ENCODE data around the gene TMEM208. TPM values are rescaled to one million over a fixed set of nuclear protein-coding genes. Genes with fewer than 3 reads are reported as not detected.

The TMEM208 gene
- polyA plus RNA-seq, 1 experiment = 79.7 TPM

GRCh38 chr16:67181346-67181745, 45.6 kb upstream of the TMEM208 start:
- DNase-seq (ENCODE audit: low read depth) = no peak
- no peak overlapping the region for H3K4me3 ChIP-seq (ENCODE audit: low read depth, low read length)
- TF ChIP-seq, protein P1, sequence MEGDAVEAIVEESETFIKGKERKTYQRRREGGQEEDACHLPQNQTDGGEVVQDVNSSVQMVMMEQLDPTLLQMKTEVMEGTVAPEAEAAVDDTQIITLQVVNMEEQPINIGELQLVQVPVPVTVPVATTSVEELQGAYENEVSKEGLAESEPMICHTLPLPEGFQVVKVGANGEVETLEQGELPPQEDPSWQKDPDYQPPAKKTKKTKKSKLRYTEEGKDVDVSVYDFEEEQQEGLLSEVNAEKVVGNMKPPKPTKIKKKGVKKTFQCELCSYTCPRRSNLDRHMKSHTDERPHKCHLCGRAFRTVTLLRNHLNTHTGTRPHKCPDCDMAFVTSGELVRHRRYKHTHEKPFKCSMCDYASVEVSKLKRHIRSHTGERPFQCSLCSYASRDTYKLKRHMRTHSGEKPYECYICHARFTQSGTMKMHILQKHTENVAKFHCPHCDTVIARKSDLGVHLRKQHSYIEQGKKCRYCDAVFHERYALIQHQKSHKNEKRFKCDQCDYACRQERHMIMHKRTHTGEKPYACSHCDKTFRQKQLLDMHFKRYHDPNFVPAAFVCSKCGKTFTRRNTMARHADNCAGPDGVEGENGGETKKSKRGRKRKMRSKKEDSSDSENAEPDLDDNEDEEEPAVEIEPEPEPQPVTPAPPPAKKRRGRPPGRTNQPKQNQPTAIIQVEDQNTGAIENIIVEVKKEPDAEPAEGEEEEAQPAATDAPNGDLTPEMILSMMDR (IDR thresholded peaks at IDR 0.05; ENCODE audit: insufficient read depth, low read depth, low read length) = no peak
- H3K27me3 ChIP-seq (ENCODE audit: control insufficient read depth, insufficient read depth, low read length) = no peaks in the 10 kb centered on the region
- H3K36me3 ChIP-seq (ENCODE audit: control insufficient read depth, insufficient read depth, low read length) = no peaks in the 10 kb centered on the region
- POLR2A ChIA-PET = no interaction called here
- CTCF ChIA-PET = interaction anchor here (0.7 to 2.3 kb wide), 7 partner anchors 11 to 227 kb away, joined by 3 to 10 read pairs (median 4); partner anchors contain the start of gene NOL3

GRCh38 chr16:67182288-67182687, 44.6 kb upstream of the TMEM208 start:
- DNase-seq (ENCODE audit: low read depth) = no peak
- ChIA-PET POLR2A (no interaction called here), CTCF (interaction anchor here (0.9 to 2.3 kb wide), 7 partner anchors 8 to 283 kb away, joined by 3 to 10 read pairs (median 4); partner anchors contain the start of gene NOL3)
- H3K4me3 ChIP-seq (ENCODE audit: low read depth, low read length) = no peak overlapping the region
- no peaks in the 10 kb centered on the region for H3K27me3 ChIP-seq (ENCODE audit: control insufficient read depth, insufficient read depth, low read length)
- H3K36me3 ChIP-seq (ENCODE audit: control insufficient read depth, insufficient read depth, low read length) = no peaks in the 10 kb centered on the region
- TF ChIP-seq, protein P1 (IDR thresholded peaks at IDR 0.05; ENCODE audit: insufficient read depth, low read depth, low read length) = no peak

- Histone ChIP-seq H3K27me3 (ENCODE audit: control insufficient read depth, insufficient read depth, low read length) (no peaks in the 10 kb centered on the region), H3K4me3 (ENCODE audit: low read depth, low read length) (peak overlapping the region; percentile 60), H3K36me3 (ENCODE audit: control insufficient read depth, insufficient read depth, low read length) (no peaks in the 10 kb centered on the region)
- TF ChIP-seq, protein P1 (IDR thresholded peaks at IDR 0.05; ENCODE audit: insufficient read depth, low read depth, low read length) = no peak
- CTCF ChIA-PET = interaction anchor here (0.9 to 2.3 kb wide), 7 partner anchors 9 to 282 kb away, joined by 3 to 10 read pairs (median 3); partner anchors contain the start of genes NOL3 and TMEM208
- POLR2A ChIA-PET = no interaction called here
- DNase-seq (ENCODE audit: low read depth) = no peak
These were observed 43.7 kb upstream of the TMEM208 start for GRCh38 chr16:67183284-67183626.

- peak within 1 kb of the TSS; percentile 60 for H3K4me3 ChIP-seq (ENCODE audit: low read depth, low read length)
- no peaks in the 10 kb centered on the region for H3K27me3 ChIP-seq (ENCODE audit: control insufficient read depth, insufficient read depth, low read length)
- ChIA-PET CTCF (interaction anchor here (0.8 to 3.1 kb wide), 12 partner anchors 9 to 282 kb away, joined by 3 to 26 read pairs (median 10); partner anchors contain the start of genes CES4A, NOL3 and TMEM208), POLR2A (no interaction called here)
- H3K36me3 ChIP-seq (ENCODE audit: control insufficient read depth, insufficient read depth, low read length) = no peaks in the 10 kb centered on the region
- TF ChIP-seq, protein P1 (IDR thresholded peaks at IDR 0.05; ENCODE audit: insufficient read depth, low read depth, low read length) = no peak
- peak; percentile 83 for DNase-seq (ENCODE audit: low read depth)
These were observed 43.1 kb upstream of the TMEM208 start, which contains the start of gene MATCAP1 for GRCh38 chr16:67183627-67184452. Gene MATCAP1, minus strand, starts transcription at chr16:67183963. Its CDS starts 3,353 bp downstream, at chr16:67180610.

DNA sequence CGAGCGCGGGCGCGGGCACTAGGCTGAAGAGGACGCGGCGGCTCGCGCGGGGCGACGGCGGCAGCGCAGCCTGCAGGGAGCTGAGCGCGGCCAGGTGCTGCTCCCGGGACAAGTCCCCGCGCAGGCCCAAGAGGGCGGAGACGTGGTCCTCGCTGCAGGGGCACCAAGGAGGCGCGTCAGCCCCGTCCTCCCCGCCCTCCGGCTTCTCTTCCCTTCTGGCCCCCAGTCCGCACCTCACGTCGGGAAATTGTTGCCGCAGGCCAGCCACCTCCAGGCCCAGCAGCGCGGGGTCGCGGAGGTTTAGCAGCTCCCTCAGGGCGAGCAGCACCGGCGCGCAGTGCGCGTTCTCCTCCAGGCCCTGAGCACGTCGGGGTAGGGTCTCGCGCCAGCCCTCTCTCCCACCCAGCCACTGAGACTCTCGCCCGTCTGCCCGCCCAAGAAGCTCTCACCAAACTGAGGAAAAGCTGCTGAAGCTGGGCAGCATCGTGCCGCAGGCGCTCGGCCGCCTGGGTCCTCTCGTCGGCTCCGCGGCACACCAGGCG, 42.4 kb upstream of the TMEM208 start:
- TF ChIP-seq, protein P1 (IDR thresholded peaks at IDR 0.05; ENCODE audit: insufficient read depth, low read depth, low read length) = no peak
- H3K4me3 ChIP-seq (ENCODE audit: low read depth, low read length) = peak overlapping the region; percentile 60
- DNase-seq (ENCODE audit: low read depth) = no peak
- H3K36me3 ChIP-seq (ENCODE audit: control insufficient read depth, insufficient read depth, low read length) = no peaks in the 10 kb centered on the region
- no peaks in the 10 kb centered on the region for H3K27me3 ChIP-seq (ENCODE audit: control insufficient read depth, insufficient read depth, low read length)
- POLR2A ChIA-PET = no interaction called here
- CTCF ChIA-PET = interaction anchor here (0.7 to 3.1 kb wide), 28 partner anchors 10 to 306 kb away, joined by 3 to 26 read pairs (median 6); partner anchors contain the start of genes CES4A and NOL3

Measured in BJ (cell line).